Stimulated activated CD8-positive, alpha-beta memory T cell treated with anti-CD3 and anti-CD28 coated beads, Interleukin-4, amount 100 ng/mL, for 4 hours (primary cell): ENCODE data around the gene AGO3.

Experiments
- DNase-seq, 2 donors: peaks; one replicate each; pipeline ENCODE4 v3.0.0-alpha.2; 2020; ENCODE audit warnings: low read depth in 2 of 2, low spot score in 1 of 2

Gene AGO3

GRCh38 chr1:36094621-36095061 is 163.7 kb downstream of the AGO3 start:
- DNase-seq, result no peak

DNA sequence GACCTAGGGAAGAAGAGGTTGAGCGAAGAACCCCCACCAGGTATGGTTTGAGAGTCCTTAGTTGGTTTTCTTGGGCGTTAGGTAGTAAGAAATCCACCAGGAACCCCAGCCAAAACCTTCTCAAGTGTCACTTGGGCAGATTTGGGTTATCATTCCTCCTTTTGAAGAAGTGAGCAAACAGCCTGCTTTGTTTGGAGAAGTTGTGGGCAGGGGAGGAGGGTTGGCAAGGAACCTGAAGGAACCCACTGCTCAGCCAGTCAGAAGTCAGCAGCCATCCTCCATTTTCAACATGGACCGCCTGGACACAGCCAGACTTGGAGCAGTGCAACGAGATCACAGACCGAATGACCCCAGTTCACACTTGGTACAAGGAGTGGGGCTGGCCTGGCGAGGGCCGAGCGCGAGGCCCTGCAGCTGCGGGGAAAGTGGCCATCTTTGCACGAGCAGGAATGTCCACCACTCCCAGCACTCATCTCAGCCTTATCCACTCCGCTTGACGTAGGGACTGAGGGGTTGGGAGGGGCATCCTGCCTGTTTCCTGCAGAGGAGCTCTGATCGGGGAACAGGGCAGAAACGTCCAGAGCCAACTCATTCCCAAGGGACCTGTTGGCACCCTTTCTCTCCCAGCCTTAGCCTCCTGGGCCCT is 165.0 kb downstream of the AGO3 start:
- DNase-seq, result no peak

GRCh38 chr1:36096500-36097432 is 165.9 kb downstream of the AGO3 start:
- DNase-seq, result no peak

DNA sequence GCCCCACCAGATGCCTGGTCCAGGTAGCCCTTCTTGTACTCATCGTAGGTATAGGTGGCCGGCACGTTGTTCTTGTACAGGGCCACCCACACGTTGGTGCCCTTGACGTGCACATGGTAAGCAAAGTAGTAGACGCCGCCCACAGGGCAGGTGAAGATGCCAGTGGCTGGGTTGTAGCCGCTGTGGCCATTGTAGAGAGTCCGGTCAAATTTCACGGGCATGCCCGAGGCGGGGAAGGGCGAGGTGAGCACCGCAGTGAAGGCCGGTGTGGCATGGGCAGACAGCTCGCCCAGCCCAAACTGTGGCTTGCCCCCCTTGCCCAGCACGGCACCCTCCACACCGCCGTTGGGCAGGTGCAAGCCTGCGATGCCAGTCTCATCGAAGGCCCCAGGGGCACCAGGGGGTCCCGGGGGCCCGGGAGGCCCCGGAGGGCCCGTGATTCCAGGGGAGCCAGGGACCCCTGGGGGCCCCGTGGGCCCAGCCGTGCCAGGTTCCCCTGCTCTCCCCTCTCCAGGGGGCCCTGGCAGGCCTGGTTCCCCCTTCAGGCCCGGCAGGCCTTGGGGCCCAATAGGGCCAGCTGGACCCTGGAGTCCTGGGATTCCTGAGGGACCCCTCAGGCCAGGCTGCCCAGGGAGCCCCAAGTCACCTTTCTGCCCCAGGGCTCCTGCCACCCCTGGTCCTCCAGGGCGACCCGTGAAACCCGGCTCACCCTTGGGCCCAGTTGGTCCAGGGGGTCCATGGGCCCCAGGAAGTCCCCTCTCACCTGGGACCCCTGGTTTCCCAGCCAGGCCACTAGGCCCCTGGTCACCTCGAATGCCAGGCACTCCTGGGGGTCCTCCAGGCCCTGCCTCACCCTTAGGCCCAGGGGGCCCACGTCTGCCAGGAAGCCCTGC is 167.0 kb downstream of the AGO3 start:
- DNase-seq, result no peak

DNA sequence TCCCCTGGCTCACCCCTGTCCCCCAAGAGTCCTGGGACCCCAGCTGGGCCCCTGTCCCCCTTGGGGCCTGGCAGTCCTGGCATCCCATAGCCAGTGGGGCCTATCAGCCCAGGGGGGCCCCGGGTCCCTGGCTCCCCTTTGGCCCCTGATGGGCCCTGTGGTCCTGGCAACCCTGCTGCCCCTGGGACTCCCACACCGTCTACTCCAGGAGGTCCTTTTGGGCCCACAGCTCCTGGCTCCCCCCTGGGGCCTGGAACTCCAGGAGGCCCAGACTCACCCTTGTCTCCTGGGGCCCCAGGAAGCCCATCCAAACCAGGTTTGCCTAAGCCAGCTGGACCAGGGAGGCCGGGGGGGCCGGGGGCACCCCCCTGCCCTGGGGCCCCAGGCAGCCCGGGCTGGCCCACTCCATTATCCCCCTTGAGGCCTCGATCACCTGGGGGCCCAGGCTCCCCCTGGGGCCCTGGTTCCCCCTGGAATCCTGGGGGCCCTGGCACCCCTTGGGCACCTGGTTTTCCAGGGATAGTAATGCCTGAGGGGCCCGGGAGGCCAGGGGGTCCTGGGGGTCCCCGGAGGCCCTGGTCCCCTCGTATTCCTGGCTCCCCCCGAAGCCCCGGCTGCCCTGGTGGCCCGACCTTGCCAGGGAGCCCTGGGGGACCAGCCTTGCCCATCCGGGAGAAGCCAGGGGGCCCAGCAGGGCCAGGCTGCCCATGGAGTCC is 167.9 kb downstream of the AGO3 start:
- no peak for DNase-seq

GRCh38 chr1:36099681-36100341 is 168.9 kb downstream of the AGO3 start:
- DNase-seq, result peak; percentile 38 to 63

GRCh38 chr1:36100376-36100775 is 169.5 kb downstream of the AGO3 start:
- DNase-seq, result no peak

DNA sequence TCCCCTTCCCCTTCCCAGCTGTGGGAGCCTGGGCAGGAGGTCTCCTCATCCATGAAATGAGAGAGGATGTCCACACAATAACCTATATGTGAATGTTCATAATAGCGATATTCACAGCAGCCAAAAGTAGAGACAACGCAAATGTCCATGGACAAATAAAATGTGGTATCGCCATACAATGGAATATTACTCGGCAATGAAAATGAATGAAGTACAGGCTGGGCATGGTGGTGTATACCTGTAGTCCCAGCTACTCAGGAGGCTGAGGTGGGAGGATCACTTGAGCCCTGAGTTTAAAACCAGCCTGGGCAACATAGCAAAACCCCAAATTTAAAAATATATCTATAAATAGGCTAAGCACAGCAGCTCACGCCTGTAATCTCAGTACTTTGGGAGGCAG is 170.6 kb downstream of the AGO3 start:
- DNase-seq, result no peak

- no peak for DNase-seq
Observed at GRCh38 chr1:36106269-36106668, 175.4 kb downstream of the AGO3 start.

- DNase-seq, result no peak
Observed at GRCh38 chr1:36107394-36107793, 176.5 kb downstream of the AGO3 start.

DNA sequence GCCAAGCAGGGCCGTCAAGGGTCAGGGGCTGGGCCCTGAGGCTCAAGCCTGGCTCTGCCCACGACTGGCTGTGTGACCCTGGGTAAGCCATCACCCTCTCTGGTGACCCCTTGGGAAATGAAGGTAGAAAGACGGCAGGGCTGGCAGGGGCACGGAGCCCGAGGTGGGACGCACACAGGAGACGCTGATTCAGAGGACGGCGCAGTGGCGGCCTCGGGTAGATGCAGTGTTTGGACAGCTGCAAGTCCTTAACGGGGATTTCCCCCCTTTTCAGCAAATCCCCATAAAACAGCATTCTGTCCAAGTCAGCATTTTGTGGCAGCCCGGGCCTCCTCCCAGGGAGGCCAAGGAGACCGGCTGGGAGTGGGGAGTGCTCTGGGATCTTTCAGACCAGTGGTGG is 177.4 kb downstream of the AGO3 start:
- DNase-seq, result no peak

DNA sequence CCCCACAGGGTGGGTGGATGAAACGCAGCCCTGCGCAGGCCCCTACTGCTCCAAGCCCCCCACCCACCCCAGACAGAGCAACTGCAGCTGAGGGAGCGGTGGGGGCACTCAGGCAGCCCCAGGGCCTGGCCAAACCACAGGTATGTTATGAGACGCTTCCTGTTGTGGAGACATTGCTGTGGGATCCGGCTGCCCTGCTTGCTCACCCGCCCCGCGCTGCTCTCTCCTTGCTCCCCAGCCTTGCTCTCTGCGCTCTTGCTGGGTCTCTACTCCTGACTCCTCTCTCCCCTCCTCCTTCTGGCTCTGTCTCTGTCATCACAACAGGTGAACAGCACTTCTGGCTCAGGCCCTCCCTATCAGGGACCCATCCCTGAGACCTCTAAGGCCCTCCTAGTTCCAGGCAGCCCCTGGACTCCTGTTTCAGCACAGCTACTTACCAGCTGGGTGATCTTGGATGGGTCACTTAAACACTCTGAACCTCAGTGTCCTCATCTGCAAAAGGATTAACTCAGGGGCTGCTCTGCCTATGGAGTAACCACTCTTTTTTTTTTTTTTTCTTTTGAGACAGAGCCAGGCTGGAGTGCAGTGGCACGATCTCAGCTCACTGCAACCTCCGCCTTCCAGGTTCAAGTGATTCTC is 178.3 kb downstream of the AGO3 start:
- DNase-seq, result no peak

- no peak for DNase-seq
Observed at GRCh38 chr1:36111151-36111550, 180.2 kb downstream of the AGO3 start.

- no peak for DNase-seq
Observed at GRCh38 chr1:36112823-36113222, 181.9 kb downstream of the AGO3 start.

DNA sequence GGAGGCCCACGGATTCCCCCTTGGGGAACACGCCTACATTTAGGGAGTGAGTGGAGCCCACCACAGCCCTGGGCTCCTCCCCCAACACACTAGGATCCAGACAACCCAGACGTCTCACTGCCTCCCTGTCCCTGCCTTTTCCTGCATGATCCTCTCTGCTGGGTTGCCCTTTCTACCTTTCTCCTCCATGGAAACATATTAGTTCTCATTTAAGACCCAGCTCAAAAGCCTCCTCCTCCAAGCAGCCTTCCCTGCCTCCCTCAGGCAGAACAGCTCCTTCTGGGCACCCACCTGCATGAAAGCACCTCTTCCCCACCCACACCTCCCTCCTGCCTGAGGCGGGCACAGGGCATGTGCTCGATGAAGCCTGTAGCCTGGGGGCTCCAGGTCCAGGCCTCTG is 183.5 kb downstream of the AGO3 start:
- DNase-seq, result no peak

GRCh38 chr1:36115200-36115669 is 184.3 kb downstream of the AGO3 start:
- no peak for DNase-seq

GRCh38 chr1:36115931-36116330 is 185.0 kb downstream of the AGO3 start:
- DNase-seq, result no peak

DNA sequence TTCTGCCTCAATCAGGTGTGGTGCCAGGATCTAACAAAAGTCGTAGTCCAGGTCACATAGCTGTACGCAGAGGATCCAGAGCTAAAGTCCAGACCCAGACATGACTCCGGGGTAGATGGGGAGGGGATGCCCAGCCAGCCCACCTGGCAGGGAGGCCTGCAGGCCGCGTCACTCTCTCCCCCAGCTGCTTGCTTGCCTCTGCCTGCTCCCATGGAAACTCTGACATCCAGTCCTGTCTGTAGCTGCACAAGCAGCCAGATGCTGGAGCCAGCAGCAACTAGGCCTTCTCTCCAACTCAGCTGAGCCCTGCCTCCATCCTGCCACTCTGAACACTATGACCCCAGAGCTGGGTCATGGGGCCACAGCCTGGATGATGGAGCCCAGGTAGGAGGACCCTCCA is 186.0 kb downstream of the AGO3 start:
- DNase-seq, result no peak

GRCh38 chr1:36118447-36119204 is 187.7 kb downstream of the AGO3 start:
- DNase-seq, result no peak
